Stimulated activated CD8-positive, alpha-beta memory T cell treated with anti-CD3 and anti-CD28 coated beads, Interleukin-12 subunit alpha, Interleukin-12 subunit beta, amount 100 ng/mL, for 1 hour (primary cell): ENCODE results near the gene ACADM.
"Not testable (repeated sequence)": the region's sequence is repeated elsewhere in the genome, so short reads cannot be mapped to it uniquely, and the experiment has no call there.

Experiments used
- DNase-seq: peaks from one replicate; pipeline ENCODE4 v3.0.0-alpha.2; 2020; ENCODE audit warnings: low read depth

ACADM gene

GRCh38 chr1:75736016-75736415 lies 11.5 kb downstream of the ACADM start:
- no peak for DNase-seq

- DNase-seq, result no peak
Measured at GRCh38 chr1:75742047-75742625, 17.6 kb downstream of the ACADM start.

GRCh38 chr1:75745276-75745675 lies 20.8 kb downstream of the ACADM start:
- DNase-seq, result no peak

DNA sequence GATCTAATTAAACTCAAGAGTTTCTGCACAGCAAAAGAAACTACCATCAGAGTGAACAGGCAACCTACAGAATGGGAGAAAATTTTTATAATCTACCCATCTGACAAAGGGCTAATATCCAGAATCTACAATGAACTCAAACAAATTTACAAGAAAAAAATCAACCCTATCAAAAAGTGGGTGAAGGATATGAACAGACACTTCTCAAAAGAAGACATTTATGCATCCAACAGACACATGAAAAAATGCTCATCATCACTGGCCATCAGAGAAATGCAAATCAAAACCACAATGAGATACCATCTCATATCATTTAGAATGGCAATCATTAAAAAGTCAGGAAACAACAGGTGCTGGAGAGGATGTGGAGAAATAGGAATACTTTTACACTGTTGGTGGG lies 32.7 kb downstream of the ACADM start:
- not testable (repeated sequence) for DNase-seq

DNA sequence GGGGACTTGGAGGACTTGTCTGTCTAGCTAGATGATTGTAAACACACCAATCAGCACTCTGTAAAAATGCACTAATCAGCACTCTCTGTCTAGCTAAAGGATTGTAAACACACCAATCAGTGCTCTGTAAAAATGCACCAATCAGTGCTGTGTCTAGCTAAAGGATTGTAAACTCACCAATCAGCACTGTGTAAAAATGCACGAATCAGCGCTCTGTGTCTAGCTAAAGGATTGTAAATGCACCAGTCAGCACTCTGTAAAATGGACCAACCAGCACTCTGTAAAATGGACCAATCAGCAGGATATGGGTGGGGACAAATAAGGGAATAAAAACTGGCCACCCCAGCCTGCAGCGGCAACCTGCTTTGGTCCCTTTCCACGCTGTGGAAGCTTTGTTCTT lies 34.0 kb downstream of the ACADM start:
- not testable (repeated sequence) for DNase-seq

DNA sequence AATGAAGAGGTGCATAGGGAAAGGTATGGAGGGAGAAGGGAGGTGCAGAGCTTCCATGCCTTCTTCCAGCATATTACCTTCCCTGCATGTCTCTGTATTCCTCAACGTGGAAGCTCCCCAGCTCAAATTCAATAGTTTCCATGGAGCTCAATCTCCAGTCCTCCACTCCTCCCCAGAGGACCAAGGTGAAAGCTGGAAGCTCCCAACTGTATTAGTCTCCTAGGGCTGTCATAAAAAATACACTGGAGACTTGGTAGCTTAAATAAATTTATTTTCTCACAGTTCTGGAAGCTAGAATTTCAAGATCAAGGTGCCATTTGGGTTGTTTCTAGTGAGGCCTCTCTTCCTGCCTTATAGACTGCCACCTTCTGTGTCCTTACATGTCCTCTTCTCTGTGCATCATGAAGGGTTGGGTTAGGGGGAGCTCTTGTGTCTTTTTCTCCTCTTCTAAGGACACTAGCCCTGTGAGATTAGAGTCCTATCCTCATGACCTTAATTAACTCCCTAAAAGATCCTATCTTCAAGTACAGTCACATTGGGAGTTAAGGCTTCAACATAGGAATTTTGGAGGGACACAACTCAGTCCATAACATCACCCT lies 39.6 kb downstream of the ACADM start:
- DNase-seq, result no peak

DNA sequence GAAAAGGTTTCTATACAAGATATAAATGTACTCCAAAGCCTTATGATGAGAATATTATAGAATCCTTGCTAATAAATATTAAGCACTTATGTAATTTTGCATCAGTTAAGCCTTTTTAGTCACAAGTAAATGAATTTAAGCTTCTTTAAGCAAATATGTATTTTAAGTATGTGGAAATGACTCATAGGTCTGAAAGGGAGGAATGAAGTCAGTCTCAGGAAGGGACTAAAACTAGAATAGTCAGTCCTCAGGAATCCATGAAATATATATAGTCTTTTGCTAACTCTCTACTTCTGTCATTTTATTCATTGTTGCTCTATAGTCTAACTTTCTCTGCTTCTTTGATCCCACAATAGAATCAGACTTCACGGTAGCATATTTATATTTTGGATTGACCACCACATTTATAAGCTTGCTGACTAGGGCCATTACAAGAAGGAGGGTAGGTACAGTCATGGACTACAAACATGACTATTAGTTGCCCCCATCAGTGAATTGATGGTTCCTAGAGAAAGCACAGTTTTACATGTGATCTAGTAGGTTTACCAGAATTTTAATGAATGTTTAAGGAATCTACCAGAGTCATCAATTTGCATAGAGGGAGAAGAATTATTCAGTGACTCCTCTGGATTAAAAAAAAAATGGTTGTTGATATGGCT lies 41.3 kb downstream of the ACADM start:
- no peak for DNase-seq

- DNase-seq, result no peak
Measured at GRCh38 chr1:75768016-75768415, 43.5 kb downstream of the ACADM start.

DNA sequence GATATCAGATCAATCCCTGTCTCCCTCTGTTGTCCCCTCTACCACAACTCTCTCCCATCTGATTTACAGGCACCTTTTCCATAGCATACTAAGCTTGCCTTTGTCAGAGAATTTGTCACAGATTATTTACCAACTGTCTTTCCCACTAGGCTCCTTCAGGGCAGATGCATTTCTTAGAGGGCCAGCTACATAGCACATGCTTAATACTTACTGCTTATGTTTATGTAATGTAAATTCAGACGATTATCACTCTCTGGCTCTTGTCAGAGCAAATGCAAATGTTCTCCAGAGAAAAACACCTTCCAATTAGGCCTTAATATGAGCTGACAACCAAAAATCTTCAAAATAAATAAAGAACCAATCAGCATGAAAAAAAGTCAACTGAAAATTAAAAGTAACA lies 46.3 kb downstream of the ACADM start:
- no peak for DNase-seq

DNA sequence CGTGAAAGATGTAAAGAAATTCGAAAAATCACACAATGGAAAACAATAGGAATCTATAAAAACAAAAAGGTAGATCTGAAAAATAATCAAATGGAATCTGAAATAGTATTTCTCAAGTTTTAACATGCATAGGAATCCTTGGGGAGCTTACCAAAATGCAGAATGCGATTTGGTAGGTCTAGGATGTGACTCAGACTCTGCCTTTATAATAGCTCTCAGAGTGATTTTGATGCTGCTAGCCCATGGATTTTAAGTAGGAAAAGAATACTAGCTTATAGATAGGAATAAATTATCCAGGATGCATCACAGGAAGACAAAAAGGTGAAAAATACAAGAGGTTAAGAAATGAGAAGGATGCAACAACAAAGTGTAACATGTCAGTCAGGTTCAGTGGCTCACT lies 47.5 kb downstream of the ACADM start:
- DNase-seq, result no peak

DNA sequence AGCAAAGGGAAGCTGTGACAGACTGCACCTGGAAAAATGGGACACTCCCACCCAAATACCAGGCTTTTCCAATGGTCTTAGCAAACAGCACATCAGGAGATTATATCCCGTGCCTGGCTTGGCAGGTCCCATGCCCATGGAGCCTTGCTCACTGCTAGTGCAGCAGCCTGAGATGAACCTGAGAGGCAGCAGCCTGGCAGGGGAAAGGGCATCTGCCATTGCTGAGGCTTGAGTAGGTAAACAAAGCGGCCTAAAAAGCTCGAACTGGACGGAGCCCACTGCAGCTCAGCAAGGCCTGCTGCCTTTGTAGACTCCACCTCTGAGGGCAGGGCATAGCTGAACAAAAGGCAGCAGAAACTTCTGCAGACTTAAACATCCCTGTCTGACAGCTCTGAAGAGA lies 53.3 kb downstream of the ACADM start:
- DNase-seq, result not testable (repeated sequence)

- not testable (repeated sequence) for DNase-seq
Measured at GRCh38 chr1:75778694-75779093, 54.2 kb downstream of the ACADM start.

- DNase-seq, result not testable (repeated sequence)
Measured at GRCh38 chr1:75780183-75780582, 55.7 kb downstream of the ACADM start.

DNA sequence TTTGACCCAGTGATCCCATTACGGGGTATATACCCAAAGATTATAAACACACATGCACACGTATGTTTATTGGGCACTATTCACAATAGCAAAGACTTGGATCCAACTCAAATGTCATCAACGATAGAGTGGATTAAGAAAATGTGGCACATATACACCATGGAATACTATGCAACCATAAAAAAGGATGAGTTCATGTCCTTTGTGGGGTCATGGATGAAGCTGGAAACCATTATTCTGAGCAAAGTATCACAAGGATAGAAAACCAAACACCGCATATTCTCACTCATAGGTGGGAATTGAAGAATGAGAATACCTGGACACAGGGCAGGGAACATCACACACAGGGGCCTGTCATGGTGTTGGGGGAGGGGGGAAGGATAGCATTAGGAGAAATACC lies 59.4 kb downstream of the ACADM start:
- DNase-seq, result not testable (repeated sequence)

- no peak for DNase-seq
Measured at GRCh38 chr1:75785320-75785982, 60.9 kb downstream of the ACADM start.

DNA sequence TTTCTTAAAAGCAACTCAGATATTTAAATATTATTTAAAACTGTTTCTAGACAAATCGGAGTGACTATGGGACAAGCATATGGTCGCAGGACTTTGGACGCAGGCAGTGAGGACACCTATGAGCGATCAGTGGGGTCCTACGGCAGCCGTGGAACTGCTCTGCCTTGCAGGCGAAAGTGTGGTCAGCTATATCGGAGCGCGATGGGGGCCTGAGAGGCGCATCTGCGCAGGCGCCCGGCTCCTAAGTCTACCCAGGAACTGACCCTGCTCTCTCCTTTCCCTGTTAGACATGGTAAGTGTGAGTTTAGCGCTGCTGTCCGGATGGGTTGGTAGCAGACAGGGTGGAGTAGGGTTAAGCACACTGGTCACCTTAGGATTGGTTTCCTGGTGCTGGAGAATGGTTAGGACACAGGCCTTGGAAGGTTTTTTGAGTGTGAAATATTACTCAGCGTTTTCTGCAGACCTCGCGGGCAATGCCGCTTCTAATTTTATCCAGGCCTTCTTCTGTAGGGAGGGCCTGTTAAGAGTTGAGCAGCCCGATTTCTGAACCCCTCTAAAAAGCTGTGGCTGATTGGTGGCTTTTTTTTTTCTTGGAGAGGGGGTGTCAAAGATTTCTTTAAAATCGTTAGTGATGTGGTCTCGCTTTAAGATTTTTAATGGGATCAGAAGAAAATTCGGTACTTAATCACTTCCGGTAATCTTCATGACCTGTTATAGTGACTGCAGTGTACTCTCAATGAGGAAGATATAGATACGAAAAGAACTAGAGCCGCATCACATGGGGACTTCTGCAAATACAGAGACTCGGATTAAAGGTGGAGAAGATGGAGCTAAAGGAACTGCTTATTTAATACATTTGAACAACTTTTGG lies 61.7 kb downstream of the ACADM start, which contains the start of gene RABGGTB:
Gene RABGGTB, plus strand, starts transcription at position 274 of the 871 bp plus-strand sequence. Its CDS starts 16 bp downstream, at position 290.
- DNase-seq, result peak; percentile 88

- no peak for DNase-seq
Measured at GRCh38 chr1:75786901-75787493, 62.5 kb downstream of the ACADM start.

DNA sequence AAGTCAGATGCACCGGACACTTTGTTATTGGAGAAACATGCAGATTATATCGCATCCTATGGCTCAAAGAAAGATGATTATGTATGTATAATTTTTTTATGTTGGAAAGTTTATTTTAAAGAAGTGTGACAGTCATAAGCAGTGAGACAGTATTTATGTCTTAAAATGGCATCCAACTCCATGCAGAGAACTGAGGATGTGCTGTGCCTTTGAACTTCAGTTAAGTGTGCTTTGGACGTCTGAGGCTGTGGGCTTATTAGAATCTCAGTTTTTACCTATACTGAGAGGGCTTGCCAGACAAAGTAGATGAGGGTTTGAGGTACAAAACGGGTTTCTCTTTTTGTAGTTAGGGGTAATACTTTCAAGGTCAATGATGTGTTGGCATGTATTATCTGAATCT lies 63.0 kb downstream of the ACADM start:
- no peak for DNase-seq

- DNase-seq, result no peak
Measured at GRCh38 chr1:75789988-75790387, 65.5 kb downstream of the ACADM start.

DNA sequence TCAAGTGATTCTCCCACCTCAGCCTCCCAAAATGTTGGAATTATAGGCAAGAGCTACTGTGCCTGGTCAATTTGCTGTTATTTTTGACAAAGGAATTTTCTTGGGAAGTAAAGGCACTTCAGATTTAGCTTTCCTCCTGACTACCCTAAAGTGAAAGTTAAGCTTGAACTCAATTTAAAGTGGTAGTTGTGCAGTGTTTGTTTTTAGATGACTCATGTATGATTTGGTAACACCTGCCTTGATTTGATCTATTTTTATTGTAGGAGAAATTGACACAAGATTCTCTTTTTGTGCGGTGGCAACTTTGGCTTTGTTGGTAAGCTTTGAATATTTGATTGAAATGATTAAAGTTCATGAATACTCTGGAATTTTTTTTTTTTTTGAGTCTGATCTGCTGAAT lies 66.5 kb downstream of the ACADM start:
- no peak for DNase-seq

DNA sequence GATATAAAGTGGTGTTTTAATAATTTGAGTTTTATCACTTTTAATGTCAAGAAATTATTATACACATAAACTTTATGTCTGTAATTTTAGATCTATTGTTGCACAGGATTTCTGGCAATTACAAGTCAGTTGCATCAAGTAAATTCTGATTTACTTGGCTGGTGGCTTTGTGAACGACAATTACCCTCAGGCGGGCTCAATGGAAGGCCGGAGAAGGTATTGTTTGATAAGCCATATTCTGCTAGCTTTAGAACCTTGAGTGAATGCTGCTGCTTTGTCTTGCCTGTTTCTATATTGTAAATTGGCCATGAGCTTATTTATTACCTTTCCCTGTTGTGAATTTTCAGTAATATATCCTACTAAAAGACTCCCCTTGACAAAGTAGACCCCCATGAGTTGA lies 67.6 kb downstream of the ACADM start:
- no peak for DNase-seq

GRCh38 chr1:75794382-75794781 lies 69.9 kb downstream of the ACADM start:
- DNase-seq, result no peak
